GM21576 (cell line): ENCODE data around the gene XDH.

ENCODE experiments used
- ATAC-seq: cut with Tn5 transposase; IDR thresholded peaks from one replicate; pipeline ENCODE4 v1.9.1; 2021; ENCODE audit warnings: mild to moderate bottlenecking, moderate library complexity; ENCODE audit not compliant: unreplicated experiment

Gene XDH

GRCh38 chr2:31404302-31404701, 10.2 kb downstream of the XDH start:
- no peak for ATAC-seq

- ATAC-seq: no peak
Observed at GRCh38 chr2:31402388-31402787, 12.2 kb downstream of the XDH start.

GRCh38 chr2:31401580-31401979, 13.0 kb downstream of the XDH start:
- no peak for ATAC-seq

GRCh38 chr2:31398881-31399280, 15.7 kb downstream of the XDH start:
- ATAC-seq: no peak

- no peak for ATAC-seq
Observed at GRCh38 chr2:31397094-31397493, 17.4 kb downstream of the XDH start.

GRCh38 chr2:31390324-31390723, 24.2 kb downstream of the XDH start:
- no peak for ATAC-seq

- ATAC-seq: no peak
Observed at GRCh38 chr2:31388736-31389135, 25.8 kb downstream of the XDH start.

- ATAC-seq: no peak
Observed at GRCh38 chr2:31387850-31388249, 26.7 kb downstream of the XDH start.

GRCh38 chr2:31386648-31387047, 27.9 kb downstream of the XDH start:
- no peak for ATAC-seq

- no peak for ATAC-seq
Observed at GRCh38 chr2:31386172-31386571, 28.4 kb downstream of the XDH start.

GRCh38 chr2:31384771-31385276, 29.7 kb downstream of the XDH start:
- ATAC-seq: no peak

- ATAC-seq: no peak
Observed at GRCh38 chr2:31384351-31384750, 30.2 kb downstream of the XDH start.

GRCh38 chr2:31383471-31384153, 30.9 kb downstream of the XDH start:
- ATAC-seq: no peak

- no peak for ATAC-seq
Observed at GRCh38 chr2:31382452-31383120, 32.0 kb downstream of the XDH start.

- no peak for ATAC-seq
Observed at GRCh38 chr2:31381601-31382000, 32.9 kb downstream of the XDH start.

- no peak for ATAC-seq
Observed at GRCh38 chr2:31380243-31380642, 34.3 kb downstream of the XDH start.

- ATAC-seq: no peak
Observed at GRCh38 chr2:31379747-31380146, 34.8 kb downstream of the XDH start.

- no peak for ATAC-seq
Observed at GRCh38 chr2:31378791-31379501, 35.6 kb downstream of the XDH start.

GRCh38 chr2:31378389-31378788, 36.2 kb downstream of the XDH start:
- ATAC-seq: no peak

GRCh38 chr2:31373127-31373526, 41.4 kb downstream of the XDH start:
- no peak for ATAC-seq

GRCh38 chr2:31372097-31372496, 42.4 kb downstream of the XDH start:
- ATAC-seq: no peak

- no peak for ATAC-seq
Observed at GRCh38 chr2:31371691-31372090, 42.9 kb downstream of the XDH start.
